Nephron progenitor cell (in vitro differentiated cells): ENCODE results near the gene RRP1B.
"Not testable (repeated sequence)": the region's sequence is repeated elsewhere in the genome, so short reads cannot be mapped to it uniquely, and the experiment has no call there.

ENCODE experiments used
- DNase-seq: peaks from one replicate; pipeline ENCODE4 v3.0.0; 2021
- H3K27ac Mint-ChIP-seq: 2 replicates; pipeline ENCODE4 v1.8.0; 2021; ENCODE audit warnings: mild to moderate bottlenecking, moderate library complexity, mixed read lengths
- H3K27me3 Mint-ChIP-seq: 2 replicates; pipeline ENCODE4 v1.8.0; 2021; ENCODE audit warnings: mild to moderate bottlenecking, low read depth, mixed read lengths; ENCODE audit not compliant: poor library complexity
- H3K36me3 Mint-ChIP-seq: 2 replicates; pipeline ENCODE4 v1.8.0; 2021; ENCODE audit warnings: low read depth, mixed read lengths
- H3K4me1 Mint-ChIP-seq: 2 replicates; pipeline ENCODE4 v1.8.0; 2021; ENCODE audit warnings: mixed read lengths
- H3K4me3 Mint-ChIP-seq: 2 replicates; pipeline ENCODE4 v1.8.0; 2021; ENCODE audit warnings: mild to moderate bottlenecking, moderate library complexity, mixed read lengths
- H3K9me3 Mint-ChIP-seq: 2 replicates; pipeline ENCODE4 v1.8.0; 2021; ENCODE audit warnings: mild to moderate bottlenecking, moderate library complexity, mixed read lengths
- TF ChIP-seq, protein P1 (sequence below): fragments of 200-600 bp; sonication (generic); IDR thresholded peaks from 2 replicates; pipeline ENCODE4 v1.5.0; 2021; ENCODE audit warnings: antibody characterized with exemption

RRP1B gene

GRCh38 chr21:43644609-43645008, 14.8 kb upstream of the RRP1B start:
- H3K27ac Mint-ChIP-seq, result no peak overlapping the region

DNA sequence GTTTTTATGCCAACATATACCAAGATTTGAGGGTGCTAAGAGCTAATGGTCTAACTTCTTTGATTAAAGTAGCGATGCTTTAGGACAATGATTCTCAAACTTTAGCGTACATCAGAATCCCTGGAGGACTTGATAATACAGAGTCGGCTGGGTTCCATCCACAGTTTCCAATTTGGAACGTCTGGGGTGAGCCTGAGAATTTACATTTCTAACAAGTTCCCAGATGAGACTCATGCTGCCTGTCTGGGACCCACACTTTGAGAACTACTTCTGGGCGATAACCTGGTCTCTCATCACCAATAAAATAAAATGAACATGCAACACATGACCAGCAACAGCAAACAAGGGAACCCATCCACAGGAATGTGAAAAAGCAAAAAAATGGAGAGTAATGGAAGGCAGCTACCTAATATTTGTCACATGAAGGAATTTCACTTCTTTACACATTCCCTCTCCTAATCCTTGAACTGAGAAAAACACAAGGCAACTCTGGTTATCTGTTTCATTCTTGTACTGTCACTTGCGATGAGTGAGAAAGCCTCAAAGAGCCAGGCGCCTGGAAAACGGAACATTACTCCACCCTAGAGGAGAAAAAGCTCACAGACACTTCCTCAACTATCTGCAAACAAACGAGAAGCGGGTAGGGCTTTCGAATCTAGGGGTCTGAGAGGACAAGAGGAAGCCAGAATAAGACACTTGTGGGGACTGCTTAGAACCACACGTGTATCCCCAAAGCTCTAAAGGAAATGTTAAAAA, 14.0 kb upstream of the RRP1B start:
- Mint-ChIP-seq H3K4me3 (no peak overlapping the region), H3K27me3 (no peaks in the 10 kb centered on the region), H3K4me1 (peaks cover 30% of the 10 kb centered on the region), H3K27ac (no peak overlapping the region), H3K36me3 (peaks cover under 1% of the 10 kb centered on the region), H3K9me3 (no peaks in the 10 kb centered on the region)
- DNase-seq, result peak; percentile 26
- TF ChIP-seq, protein P1, sequence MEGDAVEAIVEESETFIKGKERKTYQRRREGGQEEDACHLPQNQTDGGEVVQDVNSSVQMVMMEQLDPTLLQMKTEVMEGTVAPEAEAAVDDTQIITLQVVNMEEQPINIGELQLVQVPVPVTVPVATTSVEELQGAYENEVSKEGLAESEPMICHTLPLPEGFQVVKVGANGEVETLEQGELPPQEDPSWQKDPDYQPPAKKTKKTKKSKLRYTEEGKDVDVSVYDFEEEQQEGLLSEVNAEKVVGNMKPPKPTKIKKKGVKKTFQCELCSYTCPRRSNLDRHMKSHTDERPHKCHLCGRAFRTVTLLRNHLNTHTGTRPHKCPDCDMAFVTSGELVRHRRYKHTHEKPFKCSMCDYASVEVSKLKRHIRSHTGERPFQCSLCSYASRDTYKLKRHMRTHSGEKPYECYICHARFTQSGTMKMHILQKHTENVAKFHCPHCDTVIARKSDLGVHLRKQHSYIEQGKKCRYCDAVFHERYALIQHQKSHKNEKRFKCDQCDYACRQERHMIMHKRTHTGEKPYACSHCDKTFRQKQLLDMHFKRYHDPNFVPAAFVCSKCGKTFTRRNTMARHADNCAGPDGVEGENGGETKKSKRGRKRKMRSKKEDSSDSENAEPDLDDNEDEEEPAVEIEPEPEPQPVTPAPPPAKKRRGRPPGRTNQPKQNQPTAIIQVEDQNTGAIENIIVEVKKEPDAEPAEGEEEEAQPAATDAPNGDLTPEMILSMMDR, result peak; percentile 35

More at GRCh38 chr21:43644609-43645008, 14.8 kb upstream of the RRP1B start:
- H3K9me3 Mint-ChIP-seq, result no peaks in the 10 kb centered on the region
- H3K27me3 Mint-ChIP-seq, result no peaks in the 10 kb centered on the region
- peaks cover 4% of the 10 kb centered on the region for H3K36me3 Mint-ChIP-seq
- no peak for DNase-seq
- H3K4me3 Mint-ChIP-seq, result no peak overlapping the region
- TF ChIP-seq, protein P1, result no peak
- peaks cover 30% of the 10 kb centered on the region for H3K4me1 Mint-ChIP-seq

DNA sequence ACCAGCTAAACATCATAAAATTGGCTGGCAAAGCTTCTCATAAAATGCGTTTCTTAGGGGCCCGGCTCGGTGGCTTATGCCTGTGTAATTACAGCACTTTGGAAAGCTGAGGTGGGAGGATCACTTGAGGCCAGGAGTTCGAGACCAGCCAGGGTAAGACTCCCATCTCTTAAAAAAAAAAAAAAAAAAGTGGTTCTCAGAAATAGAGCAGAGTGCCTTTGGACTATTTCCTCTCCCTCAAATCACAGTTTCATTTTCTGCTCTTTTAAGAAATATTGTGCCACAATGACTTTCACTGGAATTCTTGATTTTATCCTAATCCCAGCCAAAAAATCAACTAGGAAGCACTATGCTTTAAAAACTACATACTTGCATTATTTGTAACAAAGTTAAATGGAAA, 13.4 kb upstream of the RRP1B start:
- H3K9me3 Mint-ChIP-seq, result no peaks in the 10 kb centered on the region
- H3K4me3 Mint-ChIP-seq, result no peak overlapping the region
- H3K36me3 Mint-ChIP-seq, result no peaks in the 10 kb centered on the region
- TF ChIP-seq, protein P1, result no peak
- H3K27ac Mint-ChIP-seq, result no peak overlapping the region
- peaks cover 30% of the 10 kb centered on the region for H3K4me1 Mint-ChIP-seq
- H3K27me3 Mint-ChIP-seq, result no peaks in the 10 kb centered on the region
- no peak for DNase-seq

DNA sequence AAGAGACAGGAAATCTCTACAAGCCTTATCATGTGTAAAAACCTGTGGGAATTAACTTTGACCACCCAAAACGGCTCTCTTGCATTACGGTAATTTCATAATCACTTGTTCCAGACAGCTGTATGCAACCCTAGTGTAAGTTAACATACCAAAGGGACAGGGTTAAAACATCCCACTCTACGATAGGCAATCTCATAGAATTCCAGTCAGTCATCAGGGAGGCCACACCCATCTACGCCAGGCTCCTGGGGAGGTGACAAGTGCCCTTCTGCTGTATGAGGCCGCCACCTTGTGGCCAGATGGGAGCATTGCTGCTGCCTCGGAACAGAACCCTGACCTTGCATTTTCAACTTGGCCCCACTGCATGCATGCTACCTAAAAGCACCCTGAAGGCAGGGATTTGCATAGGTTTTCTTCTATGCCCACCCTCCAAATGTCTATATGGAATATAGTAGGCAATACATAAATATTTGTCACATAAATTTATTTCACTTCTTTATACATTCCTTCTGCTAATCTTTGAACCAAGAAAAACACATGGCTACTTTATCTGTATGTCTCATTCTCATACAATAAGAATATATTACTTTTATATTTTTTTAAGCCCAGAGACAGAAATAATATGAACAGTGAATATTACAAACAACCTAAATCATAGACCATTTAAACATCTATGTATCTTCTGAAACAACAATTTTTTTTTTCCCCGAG, 12.7 kb upstream of the RRP1B start:
- H3K36me3 Mint-ChIP-seq, result no peaks in the 10 kb centered on the region
- peaks cover 30% of the 10 kb centered on the region for H3K4me1 Mint-ChIP-seq
- H3K4me3 Mint-ChIP-seq, result no peak overlapping the region
- H3K27ac Mint-ChIP-seq, result no peak overlapping the region
- H3K27me3 Mint-ChIP-seq, result no peaks in the 10 kb centered on the region
- no peaks in the 10 kb centered on the region for H3K9me3 Mint-ChIP-seq
- TF ChIP-seq, protein P1, result peak; percentile 99
- DNase-seq, result peak; percentile 89

- H3K27ac Mint-ChIP-seq, result no peak overlapping the region
- peaks cover 2% of the 10 kb centered on the region for H3K27me3 Mint-ChIP-seq
- DNase-seq, result no peak
- TF ChIP-seq, protein P1, result no peak
- H3K9me3 Mint-ChIP-seq, result no peaks in the 10 kb centered on the region
- H3K4me3 Mint-ChIP-seq, result no peak overlapping the region
- H3K4me1 Mint-ChIP-seq, result peaks cover 27% of the 10 kb centered on the region
- H3K36me3 Mint-ChIP-seq, result no peaks in the 10 kb centered on the region
Observed at GRCh38 chr21:43648171-43648570, 11.2 kb upstream of the RRP1B start.

DNA sequence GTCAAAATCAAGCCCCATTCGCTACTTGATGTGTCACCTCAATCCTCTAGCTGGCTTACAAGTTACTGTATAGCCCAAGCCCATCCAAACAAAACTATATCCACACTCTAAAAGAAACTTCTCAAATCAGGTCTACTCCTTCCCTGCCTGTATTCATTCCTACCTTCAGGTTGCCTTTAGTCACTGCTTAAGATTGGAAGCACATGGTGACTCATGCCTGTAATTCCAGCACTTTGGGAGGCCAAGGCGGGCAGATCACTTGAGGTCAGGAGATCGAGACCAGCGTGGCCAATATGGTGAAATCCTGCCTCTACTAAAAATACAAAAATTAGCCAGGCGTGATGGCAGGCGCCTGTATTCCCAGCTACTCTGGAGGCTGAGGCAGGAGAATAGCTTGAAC, 7.4 kb upstream of the RRP1B start:
- not testable (repeated sequence) for H3K4me1 Mint-ChIP-seq, H3K4me3 Mint-ChIP-seq, DNase-seq, H3K27ac Mint-ChIP-seq, H3K9me3 Mint-ChIP-seq, H3K36me3 Mint-ChIP-seq, H3K27me3 Mint-ChIP-seq
